Fibroblast of pulmonary artery (primary cell): Measurements from ENCODE around the gene CRCP.
A peak's percentile ranks its signal among the peaks of the same experiment; 100 is the strongest.
"Not testable (repeated sequence)": the region's sequence is repeated elsewhere in the genome, so short reads cannot be mapped to it uniquely, and the experiment has no call there.

Experiments used
- DNase-seq: peaks from one replicate; pipeline ENCODE4 v3.0.0-alpha.2; 2010; ENCODE audit warnings: low read depth
- H3K4me3 ChIP-seq: replicated peaks from 2 replicates; pipeline ENCODE4 v1.5.1; 2011; ENCODE audit warnings: low read depth, mild to moderate bottlenecking, control low read depth, low read length, moderate library complexity
- CTCF ChIP-seq: IDR thresholded peaks from 2 replicates; pipeline ENCODE4 v1.5.1; 2011; ENCODE audit warnings: mild to moderate bottlenecking, control low read depth, low read length, inconsistent platforms; ENCODE audit errors: missing control alignments

The CRCP gene

GRCh38 chr7:66150471-66150870 is 35.8 kb downstream of the CRCP start:
- no peak for TF ChIP-seq CTCF
- peak; percentile 85 for DNase-seq
- H3K4me3 ChIP-seq = no peak overlapping the region

GRCh38 chr7:66152371-66153191 is 37.9 kb downstream of the CRCP start:
- H3K4me3 ChIP-seq = no peak overlapping the region
- TF ChIP-seq CTCF = no peak
- peak; percentile 28 for DNase-seq

- DNase-seq = no peak
- H3K4me3 ChIP-seq = no peak overlapping the region
- no peak for TF ChIP-seq CTCF
Measured at GRCh38 chr7:66153691-66154090, 39.0 kb downstream of the CRCP start.

GRCh38 chr7:66156035-66156434 is 41.4 kb downstream of the CRCP start:
- H3K4me3 ChIP-seq, DNase-seq: not testable (repeated sequence)

GRCh38 chr7:66157060-66157459 is 42.4 kb downstream of the CRCP start:
- TF ChIP-seq CTCF = no peak
- no peak overlapping the region for H3K4me3 ChIP-seq
- no peak for DNase-seq

GRCh38 chr7:66162622-66163021 is 48.0 kb downstream of the CRCP start:
- no peak overlapping the region for H3K4me3 ChIP-seq
- no peak for TF ChIP-seq CTCF
- DNase-seq = no peak

- H3K4me3 ChIP-seq = no peak overlapping the region
- no peak for TF ChIP-seq CTCF
Measured at GRCh38 chr7:66163186-66163610, 48.6 kb downstream of the CRCP start.

More at GRCh38 chr7:66163186-66163610, 48.6 kb downstream of the CRCP start:
- no peak for DNase-seq
